GM12801 (cell line): ENCODE data around the gene PCK1.

Experiments used
- CTCF ChIP-seq: IDR thresholded peaks from one replicate; pipeline ENCODE4 v1.5.1; 2011; ENCODE audit warnings: control low read depth; ENCODE audit not compliant: insufficient read length; ENCODE audit errors: extremely low read depth

Gene PCK1

GRCh38 chr20:57576617-57577550 is 16.0 kb downstream of the PCK1 start:
- TF ChIP-seq CTCF: no peak

GRCh38 chr20:57577679-57578475 is 17.0 kb downstream of the PCK1 start:
- TF ChIP-seq CTCF: no peak

GRCh38 chr20:57578476-57579165 is 17.7 kb downstream of the PCK1 start:
- no peak for TF ChIP-seq CTCF

DNA sequence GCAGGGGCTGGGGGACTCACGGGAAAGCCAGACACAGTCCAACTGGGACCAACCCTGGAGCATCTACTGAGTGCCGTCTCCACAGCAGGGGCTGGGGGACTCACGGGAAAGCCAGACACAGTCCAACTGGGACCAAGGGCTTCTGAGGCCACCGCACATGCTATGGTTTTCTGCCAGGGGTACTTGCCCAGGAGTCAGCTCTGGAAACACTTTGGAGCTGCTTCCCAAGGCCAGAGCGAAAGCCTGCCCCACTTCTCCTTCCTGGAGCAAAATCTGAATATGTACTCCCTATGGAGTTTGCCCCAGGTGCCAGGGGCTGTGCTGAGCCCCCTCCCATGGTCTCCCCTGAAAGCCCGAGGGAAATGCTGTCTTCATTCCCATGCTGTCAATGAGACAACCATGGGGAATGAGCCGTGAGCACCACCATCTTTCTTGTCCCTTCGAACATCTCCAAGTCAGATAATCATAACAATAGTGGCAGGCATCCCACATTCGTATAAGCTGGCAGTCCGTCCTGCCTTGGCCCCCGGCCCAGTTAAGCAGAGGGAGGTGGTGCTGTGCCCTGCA is 18.5 kb downstream of the PCK1 start:
- no peak for TF ChIP-seq CTCF

GRCh38 chr20:57579898-57580447 is 19.1 kb downstream of the PCK1 start:
- no peak for TF ChIP-seq CTCF

- TF ChIP-seq CTCF: no peak
These were observed 19.7 kb downstream of the PCK1 start for GRCh38 chr20:57580478-57581201.
